ENCODE data around the gene GLB1L2.

DNA sequence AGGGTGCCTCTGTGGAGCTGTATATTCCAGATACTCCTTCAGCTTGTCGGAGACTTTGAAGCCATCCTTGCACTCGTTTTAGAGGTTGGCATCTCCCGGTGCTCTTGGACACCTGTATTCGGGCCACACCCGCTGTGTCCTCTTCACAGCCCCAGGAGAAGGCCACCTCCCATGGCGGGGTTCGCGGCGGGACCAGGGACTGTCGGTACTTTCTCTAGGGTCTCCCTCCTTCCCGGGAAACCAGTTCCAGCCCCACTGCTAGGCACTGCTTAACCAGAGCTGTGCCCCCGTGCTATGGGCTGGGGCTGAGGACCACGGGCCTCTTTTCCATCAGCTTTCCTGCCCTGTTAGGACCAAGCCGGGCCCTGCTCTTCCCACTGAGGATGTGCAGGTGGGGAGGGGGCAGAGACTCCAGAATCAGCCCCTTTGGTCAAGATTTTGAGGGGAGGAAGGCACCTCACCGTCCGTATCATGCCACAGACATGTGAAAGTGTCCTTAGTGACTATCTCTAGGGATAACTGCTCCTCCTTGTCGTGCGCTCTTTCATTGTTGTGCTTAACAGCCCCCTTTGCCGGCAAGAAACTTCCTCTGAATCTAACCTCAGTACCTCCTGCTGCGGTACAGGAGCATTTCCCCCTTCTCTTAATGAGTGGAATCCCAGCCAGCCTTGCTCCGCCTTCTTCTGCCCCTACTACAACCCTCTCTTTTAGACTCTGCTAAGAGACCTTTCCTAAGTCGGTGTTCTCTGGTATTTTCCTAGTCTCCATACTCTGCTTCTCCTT is 81.4 kb downstream of the GLB1L2 start:
- no peak for TF ChIP-seq MYC (IDR thresholded peaks at IDR 0.05; ENCODE audit: low read depth, low read length)
- TF ChIP-seq, protein P1, sequence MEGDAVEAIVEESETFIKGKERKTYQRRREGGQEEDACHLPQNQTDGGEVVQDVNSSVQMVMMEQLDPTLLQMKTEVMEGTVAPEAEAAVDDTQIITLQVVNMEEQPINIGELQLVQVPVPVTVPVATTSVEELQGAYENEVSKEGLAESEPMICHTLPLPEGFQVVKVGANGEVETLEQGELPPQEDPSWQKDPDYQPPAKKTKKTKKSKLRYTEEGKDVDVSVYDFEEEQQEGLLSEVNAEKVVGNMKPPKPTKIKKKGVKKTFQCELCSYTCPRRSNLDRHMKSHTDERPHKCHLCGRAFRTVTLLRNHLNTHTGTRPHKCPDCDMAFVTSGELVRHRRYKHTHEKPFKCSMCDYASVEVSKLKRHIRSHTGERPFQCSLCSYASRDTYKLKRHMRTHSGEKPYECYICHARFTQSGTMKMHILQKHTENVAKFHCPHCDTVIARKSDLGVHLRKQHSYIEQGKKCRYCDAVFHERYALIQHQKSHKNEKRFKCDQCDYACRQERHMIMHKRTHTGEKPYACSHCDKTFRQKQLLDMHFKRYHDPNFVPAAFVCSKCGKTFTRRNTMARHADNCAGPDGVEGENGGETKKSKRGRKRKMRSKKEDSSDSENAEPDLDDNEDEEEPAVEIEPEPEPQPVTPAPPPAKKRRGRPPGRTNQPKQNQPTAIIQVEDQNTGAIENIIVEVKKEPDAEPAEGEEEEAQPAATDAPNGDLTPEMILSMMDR (IDR thresholded peaks at IDR 0.05; ENCODE audit: low read depth, low read length) = no peak

Data from NB4 (cell line).